Activated CD4-positive, alpha-beta T cell treated with anti-CD3 and anti-CD28 coated beads, Interleukin-10, Interleukin-2, amounts not matched to agents 100 ng/mL and 50 ng/mL, durations not matched to agents 16 hours and 8 hours (primary cell): ENCODE data around the gene CCNI2.
A peak's percentile ranks its signal among the peaks of the same experiment; 100 is the strongest.

ENCODE experiments used
- DNase-seq: peaks from one replicate; pipeline ENCODE4 v3.0.0-alpha.2; 2020

Gene CCNI2

DNA sequence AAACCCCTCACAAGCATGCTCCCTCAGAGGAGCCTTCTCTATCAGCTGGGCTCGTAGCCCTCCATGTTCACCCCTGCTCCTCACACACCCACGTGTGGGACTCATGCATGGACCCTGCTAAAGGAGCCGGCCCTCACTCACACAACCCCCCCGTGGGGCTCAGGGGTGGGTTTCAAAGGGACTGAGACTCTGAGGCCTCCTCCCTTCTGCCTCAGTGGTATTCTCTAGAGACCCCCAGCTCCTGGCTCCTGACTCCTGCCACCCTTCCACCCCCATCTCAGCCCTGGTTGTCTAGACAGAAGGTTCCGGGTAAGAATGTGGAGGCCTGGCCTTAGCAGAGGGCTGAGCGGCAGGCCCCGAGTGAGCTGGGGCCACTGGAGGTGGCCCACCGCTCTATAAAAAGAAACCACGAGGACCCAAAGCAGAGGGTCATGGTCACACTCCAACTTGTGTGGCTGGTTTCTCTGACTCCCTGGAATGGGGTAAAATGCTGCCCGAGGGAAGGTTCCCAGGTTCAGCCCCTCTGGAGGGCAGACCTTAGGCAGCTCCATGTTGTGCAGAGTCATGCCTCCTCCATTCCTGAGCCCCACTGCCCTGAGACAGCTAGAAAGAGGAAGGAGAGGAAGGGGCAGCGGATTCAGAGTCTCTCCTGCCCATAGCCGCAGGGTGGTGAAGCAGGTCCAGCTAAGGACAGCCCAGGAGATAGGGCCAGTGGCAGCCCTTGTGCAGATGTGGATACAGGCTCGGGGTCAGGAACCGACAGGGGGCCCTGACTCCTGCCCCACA is 19.0 kb downstream of the CCNI2 start:
- no peak for DNase-seq

- no peak for DNase-seq
Observed at GRCh38 chr5:132766806-132767055, 19.5 kb downstream of the CCNI2 start.

- no peak for DNase-seq
Observed at GRCh38 chr5:132767150-132767549, 19.9 kb downstream of the CCNI2 start.

DNA sequence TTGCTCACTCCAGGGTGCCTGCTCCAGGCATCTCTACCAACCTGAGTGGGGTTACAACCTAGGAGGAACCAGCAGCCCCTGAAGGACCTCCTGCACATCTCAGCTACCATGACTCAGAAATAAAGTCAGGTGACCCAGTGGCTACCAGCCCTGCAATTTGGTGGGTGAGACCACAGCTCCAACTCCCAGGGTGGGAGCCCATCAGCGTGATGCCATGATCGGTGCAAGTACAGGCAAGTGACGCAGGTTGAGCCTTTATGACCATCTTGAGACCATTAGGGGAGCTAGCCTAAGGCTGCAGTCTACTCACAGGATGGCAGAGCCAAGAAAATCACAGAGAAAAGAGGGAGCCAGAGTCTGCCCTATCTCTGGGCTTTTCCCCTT is 21.3 kb downstream of the CCNI2 start:
- no peak for DNase-seq

DNA sequence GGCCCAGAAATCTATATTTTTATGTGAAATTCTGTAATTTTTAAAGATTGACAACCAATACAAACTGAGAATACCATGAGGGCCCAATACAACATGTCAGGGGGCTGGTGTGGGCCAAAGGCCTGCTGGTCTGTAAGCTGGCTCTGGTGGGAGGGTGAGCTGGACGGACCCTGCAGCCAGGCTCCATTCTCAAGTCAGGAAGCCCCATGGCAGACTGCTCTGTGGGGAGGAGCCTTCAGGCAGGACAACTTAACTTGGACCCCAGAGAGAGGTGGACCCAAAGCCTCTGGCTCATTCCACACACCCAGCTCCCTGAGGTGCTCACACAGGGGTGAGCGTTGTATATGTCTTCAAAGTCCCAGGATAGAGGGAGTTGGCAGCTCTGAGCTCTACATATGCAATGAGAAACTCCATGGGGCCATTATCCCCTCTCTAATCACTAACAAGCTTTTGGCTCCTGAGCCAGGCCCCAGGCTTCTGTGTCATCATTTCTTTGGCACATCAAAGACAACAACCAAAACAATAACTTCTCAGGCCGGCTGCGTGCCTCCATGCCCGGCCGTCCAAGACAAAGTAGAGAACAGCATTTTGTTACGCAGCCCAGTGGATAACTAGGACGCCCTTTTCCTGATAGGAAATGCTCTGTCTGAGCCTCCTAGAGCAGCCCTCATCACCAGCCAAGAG is 23.4 kb downstream of the CCNI2 start:
- DNase-seq = no peak

GRCh38 chr5:132771503-132771998 is 24.3 kb downstream of the CCNI2 start:
- no peak for DNase-seq

DNA sequence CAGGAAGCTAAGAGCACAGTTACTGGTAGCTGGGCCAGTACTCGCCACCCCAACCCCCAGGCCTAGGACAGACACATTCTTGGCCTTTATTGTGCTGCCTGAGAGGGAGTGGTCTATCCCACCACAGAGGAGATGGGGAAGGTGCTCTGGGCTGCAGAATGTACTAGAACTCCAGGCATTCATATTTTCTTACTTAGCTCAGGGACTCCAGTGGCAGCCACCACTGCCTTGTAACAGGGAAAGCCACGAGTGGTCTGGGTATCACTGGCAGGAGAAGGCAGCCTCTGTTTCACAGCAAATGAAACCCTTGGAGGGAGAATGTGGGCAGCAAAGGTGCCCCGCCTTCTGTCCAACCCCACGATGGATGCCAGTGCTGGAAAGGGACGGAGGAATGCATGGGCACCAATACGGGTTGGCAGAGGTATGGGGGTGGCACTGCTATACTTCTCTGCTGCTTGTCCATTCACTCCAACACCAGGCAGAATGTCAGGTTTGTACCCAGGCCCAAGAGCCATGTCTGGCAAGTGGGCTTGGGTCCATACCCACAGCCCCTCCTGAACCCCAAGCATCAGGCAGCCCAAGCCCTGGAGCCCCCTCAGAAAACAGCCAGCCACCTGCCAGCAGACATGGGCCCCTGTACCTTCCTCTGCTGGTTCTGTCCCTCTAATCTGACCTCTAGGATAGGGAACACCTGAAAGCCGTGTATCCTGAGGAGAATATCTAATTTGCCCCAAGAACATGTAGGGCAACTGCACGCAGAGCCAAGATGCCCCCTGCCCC is 25.3 kb downstream of the CCNI2 start:
- no peak for DNase-seq

- DNase-seq = no peak
Observed at GRCh38 chr5:132773114-132773513, 25.9 kb downstream of the CCNI2 start.

DNA sequence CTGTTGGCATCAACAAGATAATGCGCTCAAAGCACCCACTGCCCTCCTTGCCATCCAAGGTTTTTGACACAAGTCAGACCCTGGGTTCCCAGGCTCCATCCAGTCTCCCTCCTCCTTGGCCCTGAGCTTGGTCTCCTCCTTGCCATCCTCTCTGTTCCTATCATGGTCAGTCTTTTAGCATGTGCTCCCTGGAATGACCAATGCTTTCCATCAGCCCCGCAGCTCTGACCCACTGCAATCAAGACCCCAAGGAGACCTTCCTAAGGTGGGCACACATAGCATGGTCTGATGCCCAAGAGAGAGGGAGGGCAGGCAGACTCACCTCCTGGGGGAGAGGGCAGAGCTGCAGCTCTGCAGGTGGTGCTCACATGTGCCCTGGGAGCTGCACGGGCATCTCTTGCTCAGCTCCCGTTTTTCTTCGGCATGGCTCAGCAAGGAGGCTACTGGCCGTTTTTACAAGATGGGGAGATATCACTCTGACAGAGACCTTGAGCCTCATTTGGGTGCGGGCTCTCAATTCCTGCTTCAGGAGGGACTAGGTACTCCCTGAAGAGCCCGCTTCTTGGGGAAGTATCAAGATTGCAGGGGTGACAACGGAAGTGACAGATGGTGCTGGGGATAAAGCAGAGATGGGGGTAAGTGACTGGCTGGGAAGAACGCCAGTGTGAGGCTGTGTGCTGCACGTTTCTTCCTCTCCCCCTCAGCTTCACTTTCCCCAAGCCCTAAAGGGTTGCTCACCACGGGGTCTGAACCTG is 26.6 kb downstream of the CCNI2 start:
- DNase-seq = no peak

DNA sequence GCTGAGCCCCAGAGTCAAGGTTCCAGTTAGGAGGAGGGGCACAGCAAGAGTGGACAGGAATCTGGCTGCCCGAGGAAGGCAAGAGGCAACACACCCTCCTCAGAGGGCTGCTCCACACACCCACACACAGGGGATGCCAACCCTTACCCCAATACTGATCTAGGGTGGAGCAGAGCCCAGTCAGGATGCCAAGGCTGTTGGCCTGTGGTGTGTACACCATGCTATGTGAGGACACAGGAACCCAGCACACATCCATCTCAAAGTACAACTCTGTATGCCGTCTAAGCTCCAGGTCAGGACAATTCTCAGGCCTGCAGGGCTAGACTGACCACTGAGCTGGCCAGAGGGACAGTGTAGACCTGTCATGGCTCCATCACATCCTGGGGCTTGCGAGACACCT is 27.2 kb downstream of the CCNI2 start:
- no peak for DNase-seq

DNA sequence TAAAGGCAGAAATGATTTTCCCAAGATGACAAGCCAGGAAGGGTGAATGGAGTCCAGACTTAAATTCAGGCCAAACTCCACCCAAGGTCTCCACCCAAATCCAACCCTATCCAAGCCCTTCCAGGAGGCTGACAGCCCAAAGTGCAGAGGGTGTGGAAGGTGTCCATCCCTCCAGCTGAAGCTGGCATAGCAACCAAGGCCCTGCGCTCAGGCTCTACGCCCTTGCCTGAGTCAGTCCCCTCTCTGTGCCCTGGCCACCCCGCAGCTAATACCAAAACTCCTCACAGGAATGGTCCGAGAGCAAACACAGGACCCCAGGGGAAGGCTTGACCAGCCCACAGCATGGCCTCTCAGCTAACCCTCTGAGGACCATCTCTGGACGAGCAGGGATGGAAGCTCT is 27.7 kb downstream of the CCNI2 start:
- no peak for DNase-seq

DNA sequence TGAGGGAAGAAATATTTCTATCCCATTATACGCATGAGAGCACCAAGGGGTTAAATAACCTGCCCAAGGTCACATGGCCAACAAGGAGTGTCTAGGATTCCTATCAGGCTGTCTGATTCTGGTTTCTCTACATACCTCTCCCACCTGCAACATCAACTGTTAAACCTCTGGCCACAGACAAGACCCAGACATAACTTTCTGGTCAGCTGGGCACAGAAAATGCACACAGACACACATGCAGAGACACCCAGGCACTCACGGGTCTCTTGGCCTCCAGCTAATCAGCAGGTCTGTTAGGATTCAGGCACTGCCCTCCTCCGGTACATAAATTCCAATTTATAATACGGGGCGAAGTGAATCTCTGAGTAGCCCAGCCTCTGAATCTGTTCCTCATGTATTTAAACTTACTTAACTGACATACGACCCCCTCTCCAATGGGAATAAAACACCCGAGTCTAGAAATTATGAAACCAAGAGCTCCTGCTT is 28.3 kb downstream of the CCNI2 start:
- no peak for DNase-seq

GRCh38 chr5:132776131-132776937 is 29.1 kb downstream of the CCNI2 start:
- no peak for DNase-seq

DNA sequence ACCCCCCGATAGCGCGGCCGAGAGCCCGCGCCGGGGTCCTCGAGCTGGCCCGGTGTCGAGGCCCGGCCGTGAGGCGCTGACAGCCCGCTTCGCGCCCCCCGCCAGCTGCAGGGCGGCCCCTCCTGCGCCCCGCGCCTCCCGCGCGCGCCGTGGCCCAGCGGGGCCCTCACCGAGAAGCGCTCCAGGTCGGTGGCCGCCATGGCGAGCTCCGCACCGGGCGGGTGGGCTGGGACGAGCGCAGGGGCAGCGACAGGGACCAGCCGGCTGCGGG is 29.6 kb downstream of the CCNI2 start:
- no peak for DNase-seq

DNA sequence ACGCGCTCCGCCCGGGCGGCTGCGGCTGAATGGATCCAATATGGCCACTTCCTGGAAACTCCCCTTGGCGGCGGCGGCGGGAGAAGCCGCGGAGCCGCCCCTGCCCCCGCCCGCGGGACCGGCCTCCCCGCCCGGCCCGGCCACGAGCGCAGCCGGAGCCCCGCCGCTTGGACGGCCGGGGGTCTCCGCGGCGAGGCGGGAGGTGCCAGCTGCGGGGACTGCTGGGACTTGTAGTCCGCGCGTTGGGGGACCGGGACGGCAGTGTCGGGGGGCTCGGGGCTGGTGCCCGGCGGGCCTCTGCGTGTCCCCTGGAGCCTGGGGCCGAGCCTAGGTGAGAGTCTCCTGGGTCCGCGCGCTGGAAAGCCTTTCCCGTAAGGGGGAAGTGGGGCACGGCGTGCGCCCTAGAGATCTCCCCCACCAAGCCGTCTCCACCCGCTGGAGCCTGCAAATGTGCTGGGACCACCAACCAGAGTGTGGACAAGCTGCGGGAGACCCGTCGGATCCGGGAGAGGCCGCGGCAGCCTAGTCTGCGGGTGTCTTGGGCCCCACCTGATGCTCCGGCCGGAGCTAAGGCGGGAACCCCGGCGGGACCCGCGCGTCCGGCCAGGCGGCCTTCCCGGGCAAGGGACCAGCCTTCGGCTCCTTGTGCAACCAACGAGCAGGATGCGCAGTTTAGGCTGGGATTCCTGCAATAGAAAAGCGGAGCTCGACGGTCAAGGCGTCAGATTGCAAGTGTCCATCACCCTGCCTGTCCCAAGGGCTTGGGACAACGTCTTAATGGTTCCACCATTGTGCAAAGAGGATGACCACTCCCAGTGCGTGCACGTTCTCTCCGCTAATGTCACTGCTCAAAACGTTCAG is 30.2 kb downstream of the CCNI2 start, which contains the start of gene SEPTIN8:
SEPTIN8 (minus strand) TSS at position 31 of the 861 bp plus-strand sequence. CDS start 102 bp downstream, outside the sequence.
- peak; percentile 51 for DNase-seq

- DNase-seq = no peak
Observed at GRCh38 chr5:132778129-132778528, 30.9 kb downstream of the CCNI2 start.

DNA sequence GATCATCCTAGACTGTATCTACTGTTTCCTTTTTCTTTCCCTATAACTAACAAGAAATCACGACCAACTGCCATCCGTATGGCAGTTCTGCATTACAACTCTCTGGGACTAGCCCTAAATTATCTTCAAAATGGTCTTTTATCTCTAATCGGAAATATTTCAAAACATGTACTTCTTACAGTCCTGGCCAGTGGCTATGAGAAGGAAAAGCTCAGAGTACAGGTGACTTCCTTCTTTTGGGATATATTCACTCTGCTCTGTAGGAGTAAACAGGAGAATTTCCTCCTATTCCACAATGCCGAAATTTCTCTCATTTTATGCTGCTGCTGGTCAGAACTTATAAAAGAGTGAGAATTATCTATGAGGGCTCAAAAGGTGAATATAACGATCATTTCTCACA is 31.6 kb downstream of the CCNI2 start:
- no peak for DNase-seq

DNA sequence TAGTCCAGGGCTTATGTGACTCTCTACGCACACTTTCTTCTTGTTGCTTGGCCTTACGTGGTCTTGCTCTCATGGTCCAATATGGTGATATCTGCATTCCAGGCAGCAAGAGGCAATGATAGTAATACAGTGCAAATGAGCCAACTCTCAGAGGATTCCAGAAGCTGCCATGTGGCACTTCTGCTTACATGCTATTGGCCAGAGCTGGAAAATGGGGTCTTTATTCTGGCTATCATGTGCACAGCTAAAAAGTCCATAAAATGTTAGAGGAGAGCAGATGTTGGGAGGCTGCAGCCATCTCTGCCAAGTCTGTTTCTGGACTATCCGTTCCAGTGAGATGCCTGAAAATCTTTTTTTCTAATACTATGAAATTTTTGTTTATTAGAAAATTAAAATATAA is 32.7 kb downstream of the CCNI2 start:
- no peak for DNase-seq

DNA sequence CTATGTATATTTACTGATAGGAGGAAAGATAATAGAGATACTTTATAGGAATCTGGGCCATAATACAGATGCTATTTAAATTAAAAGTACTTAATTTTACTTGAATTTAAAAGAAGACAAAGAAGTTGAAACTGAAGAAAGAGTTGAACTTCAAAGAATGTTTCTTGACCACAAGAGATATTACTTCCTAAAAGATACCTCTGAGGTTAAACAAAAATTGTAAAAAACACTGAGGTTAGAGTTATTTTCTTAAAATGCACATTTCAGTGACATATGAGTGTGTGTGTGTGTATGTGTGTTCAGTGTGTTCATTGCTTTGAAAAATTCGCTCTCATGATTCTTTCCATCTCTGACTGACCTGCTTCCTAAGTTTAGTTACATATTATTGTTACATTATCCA is 33.4 kb downstream of the CCNI2 start:
- DNase-seq = no peak

DNA sequence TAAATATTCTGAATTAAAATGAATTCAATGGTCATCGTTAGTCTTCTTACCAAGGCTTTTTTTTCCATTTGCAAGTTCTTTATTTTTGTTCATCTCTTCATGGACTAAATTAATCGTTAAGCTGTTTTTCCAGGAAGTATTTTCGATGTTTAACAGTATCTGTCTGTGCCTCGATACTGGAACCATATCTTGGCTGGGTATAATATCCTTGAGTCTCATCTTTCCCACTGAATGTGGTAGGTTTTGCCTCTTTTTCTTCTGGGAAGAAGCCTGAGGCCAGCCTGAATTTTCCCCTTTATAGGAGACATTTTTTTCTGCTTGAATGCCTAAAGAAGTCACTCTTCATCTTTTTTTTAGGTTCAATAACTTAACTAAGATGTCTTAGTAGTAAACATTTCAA is 33.8 kb downstream of the CCNI2 start:
- DNase-seq = no peak

- DNase-seq = no peak
Observed at GRCh38 chr5:132782101-132782500, 34.9 kb downstream of the CCNI2 start.
